ENCODE results near the gene DHX58. TPM values are rescaled to one million over a fixed set of nuclear protein-coding genes. Genes with fewer than 3 reads are reported as not detected.
A peak's percentile ranks its signal among the peaks of the same experiment; 100 is the strongest.

DHX58 gene
- polyA plus RNA-seq, 1 donor from 2014 or later, result 13.3 TPM

DNA sequence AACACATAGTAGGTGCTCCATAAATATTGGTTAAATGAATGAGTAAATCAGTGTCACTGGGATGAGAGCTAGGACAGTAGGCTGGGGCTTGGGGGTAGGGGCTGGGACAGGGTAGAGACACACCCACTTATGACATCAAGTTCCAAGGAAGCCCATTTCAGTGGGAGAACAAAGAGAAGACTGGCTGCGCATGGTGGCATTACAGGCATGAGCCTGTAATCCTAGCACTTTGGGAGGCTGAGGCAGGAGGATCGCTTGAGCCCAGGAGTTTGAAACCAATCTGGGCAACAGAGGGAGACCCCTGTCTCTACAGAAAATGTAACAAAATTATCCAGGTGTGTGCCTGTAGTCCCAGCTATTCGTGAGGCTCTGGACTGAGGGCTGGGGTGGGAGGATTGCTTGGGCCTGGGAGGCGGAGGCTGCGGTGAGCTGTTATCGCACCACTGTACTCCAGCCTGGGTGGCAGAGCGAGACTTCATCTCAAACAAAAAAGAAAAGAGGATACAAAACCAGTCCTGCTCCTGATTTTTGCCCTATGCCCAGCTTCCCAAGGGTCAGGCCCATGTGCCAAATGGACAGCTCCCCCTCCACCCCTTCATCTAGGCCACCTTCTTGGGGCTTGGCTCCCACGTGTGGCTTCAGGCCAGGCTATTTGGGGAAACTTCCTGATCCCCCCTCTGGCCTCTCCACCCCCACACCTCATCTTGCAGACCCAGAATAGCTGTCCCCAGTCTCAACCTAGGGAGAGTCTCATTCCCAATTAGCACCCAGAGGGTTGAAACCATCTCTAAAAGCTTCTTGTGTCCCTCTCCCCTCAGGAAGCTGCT is 21.3 kb downstream of the DHX58 start:
- Mint-ChIP-seq H3K4me3 (no peak overlapping the region), H3K9me3 (no peaks in the 10 kb centered on the region), H3K4me1 (no peaks in the 10 kb centered on the region), H3K27me3 (peaks cover 8% of the 10 kb centered on the region), H3K36me3 (peaks cover 1% of the 10 kb centered on the region), H3K27ac (no peak overlapping the region)

GRCh38 chr17:42088736-42089135 is 23.8 kb downstream of the DHX58 start:
- Mint-ChIP-seq H3K4me1 (no peaks in the 10 kb centered on the region), H3K9me3 (no peaks in the 10 kb centered on the region), H3K27me3 (peaks cover 5% of the 10 kb centered on the region), H3K4me3 (peak overlapping the region in 1 of 4 donors; percentile 43), H3K27ac (no peak overlapping the region), H3K36me3 (peaks cover 1% of the 10 kb centered on the region)

DNA sequence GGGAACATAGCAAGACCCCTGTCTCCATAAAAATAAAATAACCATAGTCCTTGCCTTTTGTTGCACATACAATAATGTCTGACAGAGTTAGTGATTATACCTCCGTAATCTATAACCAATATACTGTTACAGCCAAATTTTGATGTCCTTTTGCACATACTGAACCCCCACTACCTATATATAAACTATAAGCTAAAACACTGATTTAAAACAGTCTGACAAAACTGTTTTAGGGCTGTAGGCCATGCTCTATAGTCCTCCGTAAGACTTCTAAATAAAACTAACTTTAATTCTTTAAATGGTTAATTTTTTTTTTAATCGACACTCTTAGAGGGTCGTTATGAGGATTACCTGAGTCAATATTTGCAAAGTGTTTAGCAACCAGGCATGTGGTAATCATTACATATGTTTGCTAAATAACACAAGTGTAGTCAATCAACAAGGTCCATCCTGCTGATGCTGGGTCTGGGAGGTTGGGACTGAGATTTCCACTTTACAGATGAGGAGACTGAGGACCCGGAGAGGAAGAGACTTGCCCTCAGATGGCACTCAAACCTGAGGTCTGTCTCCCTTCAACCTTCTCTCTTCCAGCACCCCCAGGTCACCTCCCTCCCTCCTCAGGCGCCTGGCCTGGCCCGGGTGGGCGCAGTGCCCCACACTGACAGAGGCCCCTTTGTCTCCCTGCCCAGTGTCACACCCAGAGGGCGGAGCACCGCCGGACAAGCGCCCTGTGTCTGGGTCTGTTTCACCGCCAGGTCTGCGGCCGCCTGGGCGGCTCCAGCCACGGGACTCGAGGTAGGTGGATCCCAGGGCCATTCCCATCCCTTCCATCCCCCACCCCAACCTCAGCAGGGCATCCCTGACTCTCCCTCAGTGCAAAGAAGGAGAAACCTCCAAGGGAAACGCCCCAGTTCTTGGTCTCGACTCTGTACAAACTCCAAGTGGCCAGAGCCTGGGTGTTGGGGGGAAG is 24.5 kb downstream of the DHX58 start:
- no peak overlapping the region for H3K27ac Mint-ChIP-seq
- H3K27me3 Mint-ChIP-seq, result peaks cover 5% of the 10 kb centered on the region
- no peak overlapping the region for H3K4me3 Mint-ChIP-seq
- no peaks in the 10 kb centered on the region for H3K4me1 Mint-ChIP-seq
- no peaks in the 10 kb centered on the region for H3K9me3 Mint-ChIP-seq
- H3K36me3 Mint-ChIP-seq, result peaks cover 1% of the 10 kb centered on the region

DNA sequence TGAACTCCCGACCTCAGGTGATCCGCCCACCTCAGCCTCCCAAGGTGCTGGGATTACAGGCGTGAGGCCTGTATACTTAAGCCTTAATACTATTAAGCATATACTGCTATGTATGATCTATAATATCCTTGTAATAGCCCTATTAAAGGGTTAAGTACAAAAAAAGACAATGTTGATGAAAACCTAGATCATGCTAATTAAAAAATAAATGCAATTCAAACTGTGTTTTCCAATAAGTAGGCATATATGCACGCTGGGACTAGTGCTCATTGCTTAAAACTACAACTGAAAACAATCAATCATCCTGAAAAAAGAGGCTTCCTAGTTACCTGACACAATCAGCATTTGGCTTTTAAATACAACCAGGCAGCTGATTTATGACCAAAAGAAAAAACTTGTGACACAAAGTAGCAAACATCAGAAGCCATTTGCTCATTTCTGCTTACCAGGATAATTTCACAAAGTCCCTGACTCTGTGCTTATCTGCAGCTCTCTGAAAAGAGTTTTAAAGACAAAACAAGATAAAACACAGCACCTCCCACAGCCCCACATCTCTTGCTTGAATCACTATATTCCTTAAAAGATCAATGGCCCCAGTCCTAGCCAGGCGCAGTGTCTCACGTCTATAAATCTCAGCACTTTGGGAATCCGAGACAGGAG is 25.3 kb downstream of the DHX58 start:
- no peaks in the 10 kb centered on the region for H3K4me1 Mint-ChIP-seq
- H3K27ac Mint-ChIP-seq, result no peak overlapping the region
- H3K27me3 Mint-ChIP-seq, result peaks cover 4% of the 10 kb centered on the region
- peaks cover 1% of the 10 kb centered on the region for H3K36me3 Mint-ChIP-seq
- no peak overlapping the region for H3K4me3 Mint-ChIP-seq
- no peaks in the 10 kb centered on the region for H3K9me3 Mint-ChIP-seq

GRCh38 chr17:42081516-42082129 is 30.9 kb downstream of the DHX58 start:
- no peak overlapping the region for H3K4me3 Mint-ChIP-seq
- no peak overlapping the region for H3K27ac Mint-ChIP-seq
- no peaks in the 10 kb centered on the region for H3K36me3 Mint-ChIP-seq
- H3K27me3 Mint-ChIP-seq, result no peaks in the 10 kb centered on the region
- no peaks in the 10 kb centered on the region for H3K9me3 Mint-ChIP-seq
- no peaks in the 10 kb centered on the region for H3K4me1 Mint-ChIP-seq

- no peaks in the 10 kb centered on the region for H3K4me1 Mint-ChIP-seq
- H3K27me3 Mint-ChIP-seq, result no peaks in the 10 kb centered on the region
- H3K36me3 Mint-ChIP-seq, result no peaks in the 10 kb centered on the region
- peak overlapping the region in 1 of 3 donors; percentile 50 for H3K27ac Mint-ChIP-seq
- no peak overlapping the region for H3K4me3 Mint-ChIP-seq
- no peaks in the 10 kb centered on the region for H3K9me3 Mint-ChIP-seq
These were observed 33.0 kb downstream of the DHX58 start for GRCh38 chr17:42079541-42079940.

DNA sequence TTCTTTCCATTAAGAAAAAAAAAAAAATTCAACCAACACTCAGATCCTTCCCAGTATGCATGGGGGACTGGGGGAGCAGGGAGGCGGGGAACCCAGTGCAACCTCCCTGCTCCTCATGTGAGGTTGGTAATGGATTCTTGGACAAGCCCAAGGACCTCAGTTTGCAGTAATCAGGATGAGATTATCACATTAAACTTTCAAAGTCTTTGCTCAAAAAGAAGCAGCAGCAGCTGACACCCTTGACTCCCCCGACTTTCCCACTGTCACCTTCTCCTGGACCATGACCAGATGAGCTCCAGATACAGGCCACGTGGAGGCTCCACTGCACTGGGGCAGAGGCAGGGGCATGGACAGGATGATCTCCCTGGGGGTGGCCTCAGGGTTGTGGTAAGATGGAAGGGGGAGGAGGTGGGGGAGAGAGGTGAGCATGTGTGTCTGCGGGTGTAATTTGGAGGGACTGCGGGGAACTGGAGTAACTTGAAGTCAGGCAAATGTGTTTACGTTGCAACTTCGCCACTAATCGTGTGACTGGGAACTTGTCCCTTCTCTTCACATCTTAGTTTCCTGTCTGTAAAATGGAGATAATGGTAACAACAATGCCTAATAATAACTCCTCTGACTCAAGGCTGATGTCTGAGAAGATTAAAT is 34.0 kb downstream of the DHX58 start:
- Mint-ChIP-seq H3K27me3 (no peaks in the 10 kb centered on the region), H3K27ac (no peak overlapping the region), H3K4me3 (peak overlapping the region in 1 of 4 donors; percentile 43), H3K4me1 (peaks cover 0 to 4% (median 0%) of the 10 kb centered on the region in 3 donors), H3K36me3 (peaks cover 2% of the 10 kb centered on the region), H3K9me3 (no peaks in the 10 kb centered on the region)

- peaks cover 0 to 4% (median 1%) of the 10 kb centered on the region in 3 donors for H3K4me1 Mint-ChIP-seq
- no peaks in the 10 kb centered on the region for H3K9me3 Mint-ChIP-seq
- H3K27ac Mint-ChIP-seq, result no peak overlapping the region
- H3K4me3 Mint-ChIP-seq, result no peak overlapping the region
- H3K27me3 Mint-ChIP-seq, result peaks cover 3% of the 10 kb centered on the region
- H3K36me3 Mint-ChIP-seq, result peaks cover 2% of the 10 kb centered on the region
These were observed 34.8 kb downstream of the DHX58 start for GRCh38 chr17:42077755-42078154.

DNA sequence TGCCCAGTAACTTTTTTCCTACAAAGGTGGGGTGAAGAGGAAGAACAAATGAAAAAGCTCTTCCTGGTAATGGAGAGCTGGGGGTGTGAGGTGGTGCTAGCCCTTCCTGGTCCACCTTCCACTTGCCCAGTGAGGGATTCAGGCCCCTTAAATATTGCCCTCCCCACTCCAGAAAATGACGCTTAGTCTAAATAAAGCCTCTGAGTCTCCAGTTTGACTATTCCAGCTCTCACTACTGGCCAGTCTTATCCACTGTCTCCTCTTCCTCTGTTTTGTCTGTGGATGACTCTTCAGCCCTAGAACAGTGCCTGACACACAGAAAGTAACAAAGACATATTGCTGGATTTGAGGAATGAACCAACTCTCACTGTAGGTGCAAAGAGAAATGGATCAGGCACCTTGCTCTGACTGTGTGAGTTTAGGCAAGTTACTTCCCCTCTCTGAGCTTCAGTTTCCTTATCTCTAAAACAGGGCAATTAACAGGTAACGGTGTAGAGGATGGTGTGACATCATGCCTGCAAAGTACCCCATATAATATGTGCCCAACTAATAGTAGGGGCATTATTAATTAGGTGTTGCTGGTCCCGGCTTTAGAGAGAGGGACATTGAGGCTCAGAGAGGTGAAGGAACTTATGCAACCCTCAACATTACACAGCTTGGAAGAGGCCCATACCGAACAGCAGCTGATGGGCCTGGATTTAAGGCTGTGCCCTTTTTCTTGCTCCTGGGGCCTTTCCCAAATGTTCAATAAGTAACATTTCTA is 35.5 kb downstream of the DHX58 start:
- no peaks in the 10 kb centered on the region for H3K9me3 Mint-ChIP-seq
- H3K36me3 Mint-ChIP-seq, result peaks cover 2% of the 10 kb centered on the region
- no peak overlapping the region for H3K27ac Mint-ChIP-seq
- H3K4me3 Mint-ChIP-seq, result no peak overlapping the region
- H3K27me3 Mint-ChIP-seq, result peaks cover 6% of the 10 kb centered on the region
- peaks cover under 1 to 4% (median 3%) of the 10 kb centered on the region in 3 donors for H3K4me1 Mint-ChIP-seq

DNA sequence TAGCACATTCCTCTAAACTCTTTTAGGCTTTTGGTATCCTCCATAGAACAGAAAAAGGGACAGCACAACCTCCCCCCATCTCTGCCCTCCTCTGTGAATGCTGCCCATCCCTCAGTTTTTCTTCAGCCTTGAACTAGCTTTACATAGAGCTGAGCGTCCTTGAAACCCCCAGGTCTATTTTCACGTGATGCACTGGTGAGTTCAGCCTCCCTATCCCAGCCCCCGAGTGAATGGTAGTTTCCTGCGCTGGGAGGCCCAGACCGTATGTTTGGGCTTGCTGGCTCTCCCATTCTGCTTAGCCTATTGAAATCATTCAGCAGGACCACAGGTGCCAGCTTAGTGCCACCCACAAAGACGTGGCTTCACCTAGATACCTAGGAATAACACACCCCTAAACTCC is 36.7 kb downstream of the DHX58 start:
- Mint-ChIP-seq H3K9me3 (no peaks in the 10 kb centered on the region), H3K4me3 (no peak overlapping the region), H3K36me3 (peaks cover 2% of the 10 kb centered on the region), H3K4me1 (peaks cover 3 to 5% (median 4%) of the 10 kb centered on the region in 3 donors), H3K27ac (no peak overlapping the region), H3K27me3 (peaks cover 12% of the 10 kb centered on the region)

DNA sequence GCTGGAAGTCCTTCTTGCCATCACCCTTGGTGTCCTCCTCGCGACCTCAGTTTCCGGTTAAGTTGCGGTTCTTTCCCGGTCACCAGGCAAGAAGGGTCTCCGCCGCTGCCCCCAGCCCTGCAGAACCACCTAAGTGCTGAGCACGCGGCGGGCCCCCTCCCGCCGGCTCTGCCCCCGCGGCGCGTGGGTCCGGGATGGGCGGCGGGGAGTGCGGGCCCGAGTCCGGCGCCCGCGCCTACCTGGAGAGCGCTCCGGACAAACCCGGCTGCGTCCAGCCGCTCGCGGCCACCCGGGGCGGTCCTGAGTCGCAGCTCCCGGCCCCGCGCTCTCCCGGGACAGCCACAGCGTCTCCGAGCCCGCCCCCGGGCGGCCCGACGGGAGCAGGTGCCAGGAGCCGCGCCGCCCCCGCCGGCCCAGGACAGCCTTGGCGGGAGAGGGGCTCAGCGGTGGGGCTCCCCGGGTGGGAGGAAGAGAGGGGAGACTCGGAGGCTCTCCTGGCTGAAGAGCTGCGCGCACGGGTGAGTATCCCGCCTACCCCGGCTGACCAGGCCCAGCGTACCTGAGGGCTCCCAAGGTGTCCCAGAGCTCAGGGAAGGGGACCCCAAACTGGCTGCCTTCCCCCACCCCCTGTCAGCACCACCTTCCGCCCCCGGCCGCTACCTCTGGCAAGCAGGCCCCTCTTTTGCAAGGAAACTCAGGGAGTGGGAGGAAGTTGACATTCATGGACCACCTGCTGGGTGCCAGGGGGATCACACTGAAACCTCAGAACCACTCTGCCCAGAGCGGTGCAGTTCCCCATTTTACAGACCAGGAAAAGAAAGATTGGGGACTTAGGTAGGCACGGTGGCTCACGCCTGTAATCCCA is 40.0 kb downstream of the DHX58 start:
- peak overlapping the region in 3 of 4 donors; percentile 30 to 90 (median 88) for H3K4me3 Mint-ChIP-seq

GRCh38 chr17:42071810-42072209 is 40.7 kb downstream of the DHX58 start:
- Mint-ChIP-seq H3K9me3 (no peaks in the 10 kb centered on the region), H3K4me1 (peaks cover 3 to 5% (median 4%) of the 10 kb centered on the region in 3 donors), H3K27ac (no peak overlapping the region), H3K36me3 (peaks cover 2% of the 10 kb centered on the region), H3K4me3 (peak overlapping the region in 3 of 4 donors; percentile 30 to 90 (median 82)), H3K27me3 (peaks cover 12% of the 10 kb centered on the region)

More for the DNA sequence above, 40.0 kb downstream of the DHX58 start:
- Mint-ChIP-seq H3K36me3 (peaks cover 2% of the 10 kb centered on the region), H3K27ac (no peak overlapping the region), H3K27me3 (peaks cover 12% of the 10 kb centered on the region), H3K9me3 (no peaks in the 10 kb centered on the region), H3K4me1 (peaks cover 3 to 5% (median 4%) of the 10 kb centered on the region in 3 donors)

- peaks cover 5 to 8% (median 7%) of the 10 kb centered on the region in 3 donors for H3K4me1 Mint-ChIP-seq
These were observed 43.5 kb downstream of the DHX58 start for GRCh38 chr17:42068979-42069378.

More at GRCh38 chr17:42068979-42069378, 43.5 kb downstream of the DHX58 start:
- no peaks in the 10 kb centered on the region for H3K9me3 Mint-ChIP-seq
- peaks cover 14% of the 10 kb centered on the region for H3K27me3 Mint-ChIP-seq
- no peak overlapping the region for H3K4me3 Mint-ChIP-seq
- no peak overlapping the region for H3K27ac Mint-ChIP-seq
- peaks cover under 1% of the 10 kb centered on the region for H3K36me3 Mint-ChIP-seq
